Endodermal cell (in vitro differentiated cells): ENCODE results near the gene CD58. TPM values are rescaled to one million over a fixed set of nuclear protein-coding genes. Genes with fewer than 3 reads are reported as not detected.

ENCODE experiments used
- DNase-seq: peaks from one replicate; pipeline ENCODE4 v3.0.0-alpha.2; 2017
- H3K27ac ChIP-seq: 2 replicates; pipeline ENCODE4 v1.5.1; 2013; ENCODE audit warnings: mild to moderate bottlenecking, low read depth, low read length, moderate library complexity
- H3K27me3 ChIP-seq: 2 replicates; pipeline ENCODE4 v1.6.1; 2013; ENCODE audit warnings: mild to moderate bottlenecking, low read length, moderate library complexity; ENCODE audit not compliant: insufficient read depth, control insufficient read depth, poor library complexity, severe bottlenecking
- H3K36me3 ChIP-seq: 2 replicates; pipeline ENCODE4 v1.7.0; 2013; ENCODE audit warnings: mild to moderate bottlenecking, low read length, moderate library complexity; ENCODE audit not compliant: control insufficient read depth, insufficient read depth
- H3K4me1 ChIP-seq: one replicate; pipeline ENCODE4 v1.7.0; 2013; ENCODE audit warnings: low read length; ENCODE audit not compliant: control insufficient read depth, insufficient read depth
- H3K4me3 ChIP-seq: 2 replicates; pipeline ENCODE4 v1.5.1; 2013; ENCODE audit warnings: mild to moderate bottlenecking, low read length, moderate library complexity
- H3K9ac ChIP-seq: 2 replicates; pipeline ENCODE4 v1.6.1; 2013; ENCODE audit warnings: mild to moderate bottlenecking, low read length, moderate library complexity; ENCODE audit not compliant: poor library complexity, severe bottlenecking; ENCODE audit errors: extremely low read depth
- H3K9me3 ChIP-seq: 2 replicates; pipeline ENCODE4 v1.6.1; 2013; ENCODE audit warnings: mild to moderate bottlenecking, low read length, moderate library complexity; ENCODE audit not compliant: control insufficient read depth
- H3K27ac Mint-ChIP-seq: 2 replicates; pipeline ENCODE4 v1.8.0; 2020; ENCODE audit warnings: mixed read lengths
- H3K27me3 Mint-ChIP-seq: 2 replicates; pipeline ENCODE4 v1.8.0; 2021; ENCODE audit warnings: mild to moderate bottlenecking, mixed read lengths; ENCODE audit not compliant: insufficient read depth
- H3K36me3 Mint-ChIP-seq: 2 replicates; pipeline ENCODE4 v1.8.0; 2020; ENCODE audit warnings: low read depth, mixed read lengths
- H3K4me1 Mint-ChIP-seq: 2 replicates; pipeline ENCODE4 v1.8.0; 2020; ENCODE audit warnings: mixed read lengths
- H3K4me3 Mint-ChIP-seq: 2 replicates; pipeline ENCODE4 v1.8.0; 2020; ENCODE audit warnings: mild to moderate bottlenecking, moderate library complexity, mixed read lengths
- H3K9me3 Mint-ChIP-seq: 2 replicates; pipeline ENCODE4 v1.8.0; 2020; ENCODE audit warnings: mild to moderate bottlenecking, mixed read lengths
- WGBS, 2 experiments: methylation state at CpG; one replicate each; pipeline versions ENCODE4 v1.1.5 to v1.1.7; 2013; ENCODE audit warnings: missing lambda C conversion rate in 2 of 2, mixed read lengths in 1 of 2; ENCODE audit not compliant: insufficient coverage in 1 of 2, insufficient read length in 1 of 2; 5-methylcytosine and 5-hydroxymethylcytosine counted together
- total RNA-seq, 2 donors: library from RNA; stranded (reverse); fragmentation: NEBNext Ultra II Directional in 1 of 2; extraction: Animal tissue kit (Norgen Biotek cat#: 25700) in 1 of 2; gene quantifications; 2 replicates in 1 of 2; 3 replicates in 1 of 2; pipeline ENCODE4 v1.2.1, GENCODE V29; 2021
- TF ChIP-seq, protein P1 (sequence below): fragments of 200-600 bp; sonication (generic); conservative IDR thresholded peaks from 2 replicates; pipeline ENCODE4 v1.5.0; 2021; ENCODE audit warnings: antibody characterized with exemption, mild to moderate bottlenecking

The CD58 gene
- total RNA-seq, 2 donors from 2014 or later, result 4.6 to 5.9 TPM

DNA sequence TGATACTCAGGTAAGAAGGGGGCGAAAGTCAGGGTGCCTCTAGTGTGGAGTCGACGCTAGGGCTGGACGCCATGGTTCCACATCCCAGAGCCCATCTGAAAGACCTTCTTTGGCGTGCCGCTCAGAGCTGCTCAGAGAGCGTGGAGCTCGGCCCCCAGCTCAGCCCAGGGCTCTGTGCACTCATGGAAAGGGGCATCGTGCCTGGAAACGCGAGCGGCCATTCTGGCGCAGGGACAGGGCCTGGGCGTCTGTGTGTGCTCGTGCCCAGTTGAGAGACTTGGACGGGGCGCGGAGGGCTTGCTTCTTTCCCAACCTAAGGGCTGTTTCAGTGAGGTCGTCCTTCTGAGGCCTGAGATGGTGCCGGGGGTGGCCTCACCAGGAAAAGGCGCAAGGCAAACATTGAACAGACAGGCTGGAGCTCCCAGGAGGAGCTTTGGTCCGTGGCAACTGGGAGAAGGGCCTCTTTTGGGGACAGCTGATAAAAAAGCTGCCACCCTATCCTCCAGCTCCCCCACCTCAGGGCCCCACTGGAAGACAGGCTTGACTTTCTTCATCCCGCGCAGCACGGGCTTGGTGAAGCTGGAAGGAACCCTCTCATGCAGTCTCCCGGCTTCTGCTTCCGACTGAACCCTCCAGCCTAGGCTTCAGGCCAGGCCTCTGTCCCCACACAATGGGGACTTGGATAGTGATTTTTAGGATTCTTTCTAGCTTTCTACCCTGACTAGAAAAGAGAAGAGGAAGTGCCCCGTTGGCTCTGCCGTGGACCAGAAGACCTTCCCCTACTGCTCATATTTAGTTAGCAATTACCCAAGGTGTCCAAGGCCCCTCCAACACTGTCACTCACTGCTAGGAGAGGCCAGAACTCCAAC is 77.1 kb downstream of the CD58 start:
- Histone ChIP-seq H3K9me3 (no peaks in the 10 kb centered on the region), H3K27ac (peak overlapping the region; percentile 94), H3K4me1 (peaks cover 7% of the 10 kb centered on the region), H3K36me3 (no peaks in the 10 kb centered on the region), H3K27me3 (no peaks in the 10 kb centered on the region), H3K9ac (no peak overlapping the region), H3K4me3 (no peak overlapping the region)
- no peak overlapping the region for H3K4me3 Mint-ChIP-seq
- TF ChIP-seq, protein P1, sequence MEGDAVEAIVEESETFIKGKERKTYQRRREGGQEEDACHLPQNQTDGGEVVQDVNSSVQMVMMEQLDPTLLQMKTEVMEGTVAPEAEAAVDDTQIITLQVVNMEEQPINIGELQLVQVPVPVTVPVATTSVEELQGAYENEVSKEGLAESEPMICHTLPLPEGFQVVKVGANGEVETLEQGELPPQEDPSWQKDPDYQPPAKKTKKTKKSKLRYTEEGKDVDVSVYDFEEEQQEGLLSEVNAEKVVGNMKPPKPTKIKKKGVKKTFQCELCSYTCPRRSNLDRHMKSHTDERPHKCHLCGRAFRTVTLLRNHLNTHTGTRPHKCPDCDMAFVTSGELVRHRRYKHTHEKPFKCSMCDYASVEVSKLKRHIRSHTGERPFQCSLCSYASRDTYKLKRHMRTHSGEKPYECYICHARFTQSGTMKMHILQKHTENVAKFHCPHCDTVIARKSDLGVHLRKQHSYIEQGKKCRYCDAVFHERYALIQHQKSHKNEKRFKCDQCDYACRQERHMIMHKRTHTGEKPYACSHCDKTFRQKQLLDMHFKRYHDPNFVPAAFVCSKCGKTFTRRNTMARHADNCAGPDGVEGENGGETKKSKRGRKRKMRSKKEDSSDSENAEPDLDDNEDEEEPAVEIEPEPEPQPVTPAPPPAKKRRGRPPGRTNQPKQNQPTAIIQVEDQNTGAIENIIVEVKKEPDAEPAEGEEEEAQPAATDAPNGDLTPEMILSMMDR, result no peak
- H3K4me1 Mint-ChIP-seq, result peaks cover 28% of the 10 kb centered on the region
- H3K27me3 Mint-ChIP-seq, result no peaks in the 10 kb centered on the region
- no peak overlapping the region for H3K27ac Mint-ChIP-seq
- H3K9me3 Mint-ChIP-seq, result no peaks in the 10 kb centered on the region
- DNase-seq, result no peak
- no peaks in the 10 kb centered on the region for H3K36me3 Mint-ChIP-seq
- 96 to 97% methylated on average over 24 to 29 of the region's 29 CpGs for WGBS, 2 experiments

DNA sequence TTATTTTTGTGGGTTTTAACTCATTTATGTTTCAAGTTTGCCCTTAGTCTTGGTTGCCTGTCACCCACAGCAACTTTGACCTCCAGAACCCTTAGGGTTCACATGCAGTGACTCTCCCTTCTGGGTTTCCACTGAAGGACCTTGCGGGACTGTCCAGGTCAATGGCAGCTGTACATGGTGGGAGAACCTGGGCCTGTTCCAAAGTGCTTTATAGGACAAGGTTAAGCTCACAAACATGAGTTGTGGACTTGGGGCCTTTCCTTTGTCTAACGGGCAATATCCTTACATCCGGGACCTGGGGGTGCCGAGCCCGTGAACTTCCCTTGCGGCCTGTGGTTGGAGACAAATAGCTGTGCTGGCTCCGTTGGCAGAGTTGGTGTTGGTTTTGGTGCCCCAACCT is 77.8 kb downstream of the CD58 start:
- Histone ChIP-seq H3K9ac (no peak overlapping the region), H3K36me3 (no peaks in the 10 kb centered on the region), H3K9me3 (no peaks in the 10 kb centered on the region), H3K27ac (no peak overlapping the region), H3K27me3 (no peaks in the 10 kb centered on the region), H3K4me1 (peaks cover 7% of the 10 kb centered on the region), H3K4me3 (no peak overlapping the region)
- DNase-seq, result no peak
- no peak overlapping the region for H3K4me3 Mint-ChIP-seq
- TF ChIP-seq, protein P1, result no peak
- no peaks in the 10 kb centered on the region for H3K36me3 Mint-ChIP-seq
- 94 to 98% methylated on average over 7 of the region's 7 CpGs for WGBS, 2 experiments
- H3K27ac Mint-ChIP-seq, result no peak overlapping the region
- no peaks in the 10 kb centered on the region for H3K9me3 Mint-ChIP-seq
- peaks cover 32% of the 10 kb centered on the region for H3K4me1 Mint-ChIP-seq
- no peaks in the 10 kb centered on the region for H3K27me3 Mint-ChIP-seq

DNA sequence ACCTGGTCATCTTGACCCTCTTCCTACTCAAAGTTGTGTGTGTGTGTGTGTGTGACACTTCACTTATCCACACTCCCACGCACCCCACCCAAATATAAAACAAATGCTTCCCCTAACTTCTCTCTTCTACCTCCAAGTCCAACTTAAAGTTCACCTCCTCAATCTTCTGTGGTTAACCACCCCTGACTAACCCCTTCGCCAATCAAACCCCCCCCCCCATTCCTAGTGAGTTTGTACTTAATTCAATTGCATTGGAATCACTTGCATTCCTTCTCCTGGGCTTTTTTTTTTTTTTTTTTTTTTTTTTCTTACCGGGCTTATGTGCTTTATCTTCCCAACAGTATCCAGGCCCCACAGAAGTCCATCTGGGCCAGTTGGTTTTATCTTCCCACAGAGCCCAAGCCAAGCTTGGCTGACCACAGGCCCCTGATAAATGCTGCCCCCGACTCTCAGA is 78.4 kb downstream of the CD58 start:
- no peak overlapping the region for H3K4me3 Mint-ChIP-seq
- H3K27ac ChIP-seq, result no peak overlapping the region

More for the DNA sequence above, 78.4 kb downstream of the CD58 start:
- H3K4me1 ChIP-seq, result peaks cover 7% of the 10 kb centered on the region
- Mint-ChIP-seq H3K36me3 (no peaks in the 10 kb centered on the region), H3K27me3 (no peaks in the 10 kb centered on the region), H3K4me1 (peaks cover 33% of the 10 kb centered on the region), H3K9me3 (no peaks in the 10 kb centered on the region), H3K27ac (no peak overlapping the region)
- H3K4me3 ChIP-seq, result no peak overlapping the region
- TF ChIP-seq, protein P1, result no peak
- H3K9ac ChIP-seq, result no peak overlapping the region
- no peaks in the 10 kb centered on the region for H3K9me3 ChIP-seq
- no peaks in the 10 kb centered on the region for H3K27me3 ChIP-seq
- WGBS, 2 experiments, result 80 to 84% methylated on average over 1 to 4 of the region's 4 CpGs
- H3K36me3 ChIP-seq, result no peaks in the 10 kb centered on the region
- no peak for DNase-seq
